Suprapubic skin (tissue), 4 donors: ENCODE results near the gene NPBWR2.

Source experiments
- CTCF ChIP-seq, 2 donors: fragments of 200-600 bp in 1 of 2; fragments of 450-650 bp in 1 of 2; sonication (generic) in 1 of 2; IDR thresholded peaks; one replicate each; pipeline ENCODE4 v1.5.1; 2016 to 2019; ENCODE audit warnings: antibody characterized with exemption in 2 of 2, mild to moderate bottlenecking in 1 of 2, moderate library complexity in 1 of 2
- EP300 ChIP-seq: sonication (generic); formaldehyde crosslinking; IDR thresholded peaks from one replicate; pipeline ENCODE4 v1.6.1; 2017; ENCODE audit warnings: antibody characterized with exemption
- POLR2A ChIP-seq, 2 donors: fragments of 450-650 bp; IDR thresholded peaks; one replicate each; pipeline ENCODE4 v1.6.1; 2017; ENCODE audit warnings: antibody characterized with exemption in 2 of 2, mild to moderate bottlenecking in 2 of 2, moderate library complexity in 2 of 2
- POLR2AphosphoS5 ChIP-seq, 3 donors: sonication (generic); formaldehyde crosslinking; IDR thresholded peaks; one replicate each; pipeline ENCODE4 v1.6.1; 2017; ENCODE audit warnings: antibody characterized with exemption in 3 of 3

GRCh38 chr20:64074184-64074789 is 33.1 kb downstream of the NPBWR2 start:
- TF ChIP-seq CTCF (IDR thresholded peaks at IDR 0.05) (no peak), POLR2AphosphoS5 (IDR thresholded peaks at IDR 0.05) (no peak), EP300 (no peak), POLR2A (IDR thresholded peaks at IDR 0.05) (no peak)
